ENCODE results near the gene SP140L. TPM values are rescaled to one million over a fixed set of nuclear protein-coding genes. Genes with fewer than 3 reads are reported as not detected.

The SP140L gene
- total and polyA plus RNA-seq, 2 of the 8 experiments (the other 6 are each of a cell fraction or from before 2014, with no cell fraction given) = 0.36 to 1.5 TPM

- H4K20me1 ChIP-seq (replicated peaks in 1 of 2; ENCODE audit: control insufficient read depth in 1 of 2, insufficient read depth in 2 of 2, low read length in 2 of 2) = no peaks in the 10 kb centered on the region
- H3K9ac ChIP-seq (replicated peaks in 1 of 4; ENCODE audit: extremely low read depth in 1 of 4, low read depth in 3 of 4, low read length in 3 of 4) = no peak overlapping the region
- H3K56ac ChIP-seq (replicated peaks; ENCODE audit: insufficient read length, low read depth, low read length) = no peak overlapping the region
- FAIRE-seq = no peak
- no peak overlapping the region for H4K8ac ChIP-seq (ENCODE audit: extremely low read depth, insufficient read depth, low read length)
- POLR2A ChIA-PET (ENCODE audit: partially characterized antibody) = no interaction called here
- H2BK15ac ChIP-seq (ENCODE audit: low read length) = no peak overlapping the region
- peaks cover 0 to 2% (median 0%) of the 10 kb centered on the region in 4 experiments; a peak in 1 of 7 replicates for H3K4me1 ChIP-seq (replicated peaks in 1 of 4; ENCODE audit: control insufficient read depth in 3 of 4, insufficient read depth in 4 of 4, low read length in 3 of 4)
- no peak overlapping the region for H3K23ac ChIP-seq (ENCODE audit: insufficient read length)
- H2AK5ac ChIP-seq (ENCODE audit: low read depth, low read length) = no peak overlapping the region
- H2BK12ac ChIP-seq (ENCODE audit: low read depth, low read length) = no peak overlapping the region
- H2AFZ ChIP-seq (ENCODE audit: low read length) = no peak overlapping the region
- H4K5ac ChIP-seq (ENCODE audit: insufficient read length, low read depth, low read length) = no peak overlapping the region
- H3K4ac ChIP-seq (replicated peaks; ENCODE audit: insufficient read length, low read depth, low read length) = no peak overlapping the region
- no peaks in the 10 kb centered on the region for H3K79me1 ChIP-seq (ENCODE audit: low read depth, low read length)
- no peak for TF ChIP-seq JUN (IDR thresholded peaks at IDR 0.05; ENCODE audit: low read depth, low read length)
- TF ChIP-seq, protein P1, sequence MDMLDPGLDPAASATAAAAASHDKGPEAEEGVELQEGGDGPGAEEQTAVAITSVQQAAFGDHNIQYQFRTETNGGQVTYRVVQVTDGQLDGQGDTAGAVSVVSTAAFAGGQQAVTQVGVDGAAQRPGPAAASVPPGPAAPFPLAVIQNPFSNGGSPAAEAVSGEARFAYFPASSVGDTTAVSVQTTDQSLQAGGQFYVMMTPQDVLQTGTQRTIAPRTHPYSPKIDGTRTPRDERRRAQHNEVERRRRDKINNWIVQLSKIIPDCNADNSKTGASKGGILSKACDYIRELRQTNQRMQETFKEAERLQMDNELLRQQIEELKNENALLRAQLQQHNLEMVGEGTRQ (IDR thresholded peaks at IDR 0.05; ENCODE audit: low read length) = no peak
- TF ChIP-seq SP4 (IDR thresholded peaks at IDR 0.05; ENCODE audit: low read length) = no peak
- no peak for TF ChIP-seq YY1 (IDR thresholded peaks at IDR 0.05; ENCODE audit: low read depth, low read length)
- no peak for TF ChIP-seq MAFK (IDR thresholded peaks at IDR 0.05; ENCODE audit: low read depth, low read length)
- no peak for TF ChIP-seq GTF2F1 (IDR thresholded peaks at IDR 0.05; ENCODE audit: borderline replicate concordance, low read depth, low read length)
- no peak for TF ChIP-seq MAX (IDR thresholded peaks at IDR 0.05)
- no peak for TF ChIP-seq SIRT6 (IDR thresholded peaks at IDR 0.05; ENCODE audit: low read length)
- DNase-seq (ENCODE audit: low read depth in 1 of 2, low spot score in 2 of 2) = no peak
- no peak overlapping the region for H3K14ac ChIP-seq (ENCODE audit: insufficient read length)
- WGBS, 2 experiments (ENCODE audit: extremely low coverage in 1 of 2, insufficient coverage in 1 of 2, insufficient read length in 1 of 2, insufficient replicate concordance in 2 of 2, low coverage in 1 of 2, low lambda C conversion rate in 2 of 2, missing lambda C conversion rate in 1 of 2) = 93% methylated on average over 5 of the region's 5 CpGs; no CpG with 5 or more reads in 1 of the 2 experiments
- CTCF ChIA-PET (ENCODE audit: partially characterized antibody) = no interaction called here
- no peaks in the 10 kb centered on the region for H3K79me2 ChIP-seq (ENCODE audit: control insufficient read depth in 1 of 2, insufficient read depth in 2 of 2, low read length in 2 of 2)
- H3K9me3 ChIP-seq (ENCODE audit: insufficient read depth in 2 of 2, low read depth in 1 of 2, low read length in 1 of 2) = peaks cover 24 to 27% of the 10 kb centered on the region in 2 experiments
- no peak overlapping the region for H4K91ac ChIP-seq (replicated peaks; ENCODE audit: insufficient read length, low read length)
- H2BK5ac ChIP-seq (ENCODE audit: low read depth, low read length) = no peak overlapping the region
- no peaks in the 10 kb centered on the region for H3K23me2 ChIP-seq (ENCODE audit: low read depth, low read length)
- no peaks in the 10 kb centered on the region for H3K36me3 ChIP-seq (ENCODE audit: control insufficient read depth in 2 of 4, insufficient read depth in 4 of 4, low read length in 3 of 4)
- H3K18ac ChIP-seq (ENCODE audit: extremely low read depth, low read length) = no peak overlapping the region
- H3K4me3 ChIP-seq (ENCODE audit: extremely low read depth in 1 of 4, insufficient read depth in 2 of 4, low read depth in 3 of 4, low read length in 4 of 4) = no peak overlapping the region
- H3K27ac ChIP-seq (ENCODE audit: low read depth, low read length) = no peak overlapping the region
- H3K27me3 ChIP-seq (replicated peaks in 1 of 4; ENCODE audit: control insufficient read depth in 3 of 4, extremely low read depth in 1 of 4, insufficient read depth in 3 of 4, low read length in 3 of 4) = no peaks in the 10 kb centered on the region
- no peak overlapping the region for H2BK20ac ChIP-seq (ENCODE audit: low read length)
- H2BK120ac ChIP-seq (replicated peaks; ENCODE audit: low read depth, low read length) = no peak overlapping the region
- no peak overlapping the region for H3K4me2 ChIP-seq (ENCODE audit: insufficient read depth in 1 of 2, low read depth in 2 of 2, low read length in 2 of 2)
Observed at GRCh38 chr2:230324503-230324902, 2.5 kb upstream of the SP140L start.

All from H1 (cell line).